GM19043 (cell line): ENCODE measurements around the gene SH2D5.
"Not testable (repeated sequence)": the region's sequence is repeated elsewhere in the genome, so short reads cannot be mapped to it uniquely, and the experiment has no call there.

ENCODE experiments used
- ATAC-seq: cut with Tn5 transposase; IDR thresholded peaks from one replicate; pipeline ENCODE4 v1.9.1; 2021; ENCODE audit warnings: low read depth; ENCODE audit not compliant: unreplicated experiment

SH2D5 gene

DNA sequence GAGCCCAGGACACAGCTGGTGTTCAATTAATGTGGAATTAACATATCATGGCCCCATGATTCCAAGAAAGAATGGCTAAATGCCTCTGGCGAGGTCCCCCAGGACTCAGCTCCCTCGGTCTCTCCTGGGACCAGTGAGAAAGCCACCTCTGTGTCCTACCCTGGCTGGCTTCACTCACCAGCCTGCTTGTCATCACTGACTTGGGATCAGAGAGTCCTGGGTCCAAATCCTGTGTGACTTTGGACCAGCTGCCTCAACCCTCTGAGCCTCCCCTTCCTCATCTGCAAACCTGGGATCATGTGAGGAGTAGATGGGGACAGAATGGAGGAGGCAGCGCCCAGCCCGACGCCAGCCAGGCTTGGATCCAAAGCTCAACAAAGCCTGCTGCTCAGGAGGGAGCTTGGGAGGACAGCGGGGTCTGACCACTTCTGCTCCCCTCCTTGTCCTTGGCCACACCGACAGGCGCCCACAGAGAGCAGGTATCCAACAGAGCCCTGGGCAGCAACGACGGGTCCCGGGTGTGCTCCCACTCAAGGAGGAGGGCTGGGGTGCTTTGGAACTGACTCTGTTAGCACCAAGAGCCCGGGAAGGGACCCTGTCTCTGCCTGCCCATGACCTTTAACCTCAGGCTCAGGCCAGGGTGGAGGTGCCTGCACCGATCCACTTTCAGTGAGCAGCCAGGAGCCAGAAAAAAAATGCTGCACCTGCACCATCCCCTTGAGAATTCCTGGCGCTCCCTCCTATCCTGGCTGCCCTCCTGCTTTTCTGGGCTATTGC is 3.2 kb downstream of the SH2D5 start:
- no peak for ATAC-seq

DNA sequence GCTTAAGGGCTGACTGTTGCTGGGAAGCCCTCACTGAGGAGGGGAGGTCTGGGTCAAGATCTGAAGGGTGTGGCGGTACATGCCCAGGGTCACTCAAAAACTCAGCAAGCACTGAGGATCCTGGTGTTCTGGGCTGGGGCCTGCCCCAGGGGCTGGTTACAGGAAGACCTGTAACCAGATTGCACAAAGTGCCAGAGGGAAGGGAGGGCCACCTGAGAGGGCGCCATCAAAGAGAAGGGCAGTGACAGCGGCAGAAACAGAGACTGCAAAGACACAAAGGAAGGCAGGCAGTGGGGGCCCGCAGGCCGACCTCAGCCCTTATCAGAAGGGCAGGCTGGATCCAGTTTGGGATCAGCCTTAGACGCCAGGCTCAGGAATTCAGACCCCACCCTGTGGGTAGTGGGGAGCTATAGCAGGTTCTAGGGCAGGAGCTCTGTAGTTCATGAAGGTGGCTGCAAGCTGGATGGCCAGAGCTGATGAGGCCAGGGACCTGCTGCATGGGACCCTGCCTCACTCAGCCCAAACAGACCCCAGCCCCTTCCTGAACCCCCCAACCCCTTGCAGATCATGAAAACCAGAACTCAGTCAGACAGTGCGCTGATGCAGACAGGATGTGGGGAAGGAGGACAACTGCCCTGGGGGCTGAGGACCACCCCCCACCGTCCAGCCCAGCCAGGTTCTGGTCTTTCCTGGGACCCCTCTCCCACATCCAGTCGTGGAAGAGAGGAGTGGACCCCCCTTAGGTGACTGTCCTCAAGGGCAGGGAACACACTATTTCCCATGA is 3.9 kb downstream of the SH2D5 start:
- ATAC-seq: no peak

DNA sequence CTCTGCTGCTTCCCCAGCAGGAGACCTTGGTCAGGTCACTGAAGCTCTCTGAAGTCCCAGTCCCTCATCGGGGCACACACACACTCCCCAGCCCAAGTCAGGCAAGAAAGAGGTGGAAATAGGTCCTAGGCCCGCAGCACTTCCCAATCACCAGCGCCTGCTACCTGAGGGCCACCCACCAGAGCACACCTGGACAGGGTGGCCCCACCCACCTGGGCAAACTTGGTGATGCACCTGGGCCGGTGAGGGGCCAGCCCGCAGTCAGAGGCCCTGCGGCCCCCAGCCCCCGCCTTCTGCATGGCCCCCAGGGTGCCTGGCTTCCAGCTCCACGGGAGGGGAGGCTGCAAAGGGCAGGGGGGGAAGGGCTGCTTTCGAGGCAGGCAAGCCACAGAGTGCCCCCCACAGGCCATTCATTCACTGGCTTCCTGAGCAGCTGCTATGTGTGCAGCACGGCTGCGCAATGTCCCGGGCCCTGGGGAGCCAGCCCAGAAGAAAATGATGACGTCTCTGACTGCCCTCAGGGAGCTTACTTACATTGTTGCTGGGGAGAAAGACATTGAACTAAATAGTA is 4.7 kb downstream of the SH2D5 start:
- no peak for ATAC-seq

DNA sequence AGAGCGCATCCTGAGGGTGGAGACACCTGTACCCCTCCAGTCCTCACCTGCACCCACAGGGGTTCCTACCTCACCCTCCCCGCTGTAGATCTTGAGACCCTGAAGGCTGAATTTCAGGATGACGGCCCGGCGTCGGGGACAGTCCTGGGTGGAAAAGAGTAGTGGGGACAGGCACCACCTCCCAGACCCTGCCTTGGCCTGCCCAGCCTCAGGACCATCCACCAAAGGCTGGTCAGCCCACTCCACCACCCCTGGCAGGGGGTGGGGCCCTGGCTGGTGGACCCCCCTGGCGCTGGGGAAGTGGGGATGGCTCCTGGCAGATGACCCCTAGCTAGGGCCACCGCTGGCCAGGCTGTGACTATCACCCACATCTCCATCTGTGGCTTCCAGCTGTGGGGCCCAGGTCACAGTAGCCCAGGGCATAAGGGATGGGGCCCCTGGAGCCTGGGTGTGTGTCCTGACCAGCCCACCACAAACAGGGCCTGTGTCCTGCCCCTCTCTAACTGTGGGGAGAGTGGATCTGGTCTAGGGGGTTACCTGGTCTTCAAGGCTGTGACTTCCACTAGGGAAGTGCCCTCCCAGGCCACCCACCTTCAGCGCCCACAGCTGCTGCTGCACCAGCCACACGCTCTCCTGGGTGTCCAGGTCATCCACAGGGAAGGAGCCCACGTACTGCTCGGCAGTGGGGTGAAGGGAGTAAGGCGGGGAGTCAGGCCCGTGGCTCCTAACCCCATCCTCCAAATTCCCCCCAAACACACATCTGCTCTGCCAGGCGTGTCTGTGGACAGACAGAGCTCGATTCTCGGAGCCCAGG is 5.4 kb downstream of the SH2D5 start:
- ATAC-seq: no peak

DNA sequence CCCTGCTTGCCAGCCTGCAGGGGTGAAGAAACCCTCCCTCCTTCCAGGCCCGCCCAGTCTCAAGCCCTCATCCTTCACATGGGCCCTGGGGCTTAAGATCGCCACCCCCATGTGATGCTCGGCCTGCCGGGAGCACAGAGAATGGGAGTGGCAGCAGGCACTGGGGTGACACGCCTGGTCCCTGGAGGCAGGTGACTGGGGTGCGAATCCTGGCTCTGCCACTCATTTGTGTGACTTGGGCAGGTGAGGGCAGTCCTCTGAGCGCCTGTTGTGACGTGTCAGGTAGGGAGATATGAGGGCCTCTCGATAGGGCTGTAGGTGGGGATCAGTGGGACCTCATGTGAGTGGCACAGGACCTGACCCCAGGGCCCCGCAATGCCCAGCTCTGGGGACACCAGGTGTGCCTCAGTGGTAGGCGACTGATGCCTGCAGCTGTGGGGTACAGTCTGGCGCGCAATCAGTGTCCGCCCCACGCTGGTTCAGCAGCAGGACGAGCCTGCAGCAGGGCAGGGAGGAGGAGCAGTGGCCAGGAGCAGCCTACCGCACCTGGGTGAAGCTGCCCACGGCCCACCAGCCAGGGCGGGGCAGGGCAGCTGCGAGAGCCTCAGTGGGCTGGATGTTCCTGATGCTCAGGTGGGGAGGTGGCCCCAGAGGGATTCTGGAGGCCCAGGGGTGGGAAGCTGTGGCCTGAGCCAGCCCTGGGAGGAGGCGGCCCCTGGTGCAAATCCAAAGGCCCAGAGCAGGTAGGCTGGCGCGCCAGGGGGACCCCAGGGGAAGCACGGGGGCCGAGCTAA is 6.2 kb downstream of the SH2D5 start:
- no peak for ATAC-seq

DNA sequence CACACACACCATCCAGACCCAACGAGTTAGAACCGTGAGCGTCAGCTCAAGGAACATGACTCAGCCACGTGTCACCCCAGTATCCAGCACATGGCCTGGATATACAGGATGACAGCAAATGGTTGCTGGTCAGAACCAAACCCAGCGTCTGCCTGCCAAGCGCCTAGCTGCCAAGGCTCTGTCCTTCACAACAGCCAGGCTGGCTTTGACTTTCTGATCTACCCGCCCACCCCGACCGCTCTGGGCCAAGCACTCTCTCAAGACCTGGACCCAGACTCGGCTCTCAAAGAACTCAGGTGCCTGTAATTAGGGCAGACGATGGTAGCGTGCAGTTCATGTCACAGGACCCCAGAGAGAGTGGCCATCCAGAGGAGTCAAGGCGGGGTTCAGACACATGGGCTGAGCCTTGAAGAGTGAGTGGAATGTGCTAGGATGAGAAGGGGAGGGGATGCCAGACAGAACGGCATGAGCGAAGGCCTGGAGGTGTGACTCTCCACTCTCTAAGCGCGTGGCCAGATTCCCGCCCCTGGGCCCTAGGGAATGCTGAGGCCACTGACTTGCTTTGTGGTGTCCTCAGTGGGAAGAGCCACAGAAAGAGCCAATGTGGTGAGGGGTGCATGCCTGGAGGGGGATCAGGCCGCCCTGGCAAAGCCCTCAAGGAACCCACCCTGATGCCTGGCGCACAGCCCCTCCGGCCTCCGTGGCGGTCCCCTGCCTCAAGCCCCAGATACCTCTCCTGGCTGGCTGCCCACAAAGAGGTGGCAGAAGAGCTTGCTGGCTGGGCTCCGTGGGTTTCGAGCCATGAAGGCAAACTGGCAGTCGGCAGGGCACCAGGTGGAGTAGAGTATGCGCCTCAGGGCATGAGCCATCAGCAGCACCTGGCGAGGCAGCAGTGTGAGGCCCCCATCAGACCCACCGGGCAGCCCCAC is 7.0 kb downstream of the SH2D5 start:
- no peak for ATAC-seq

DNA sequence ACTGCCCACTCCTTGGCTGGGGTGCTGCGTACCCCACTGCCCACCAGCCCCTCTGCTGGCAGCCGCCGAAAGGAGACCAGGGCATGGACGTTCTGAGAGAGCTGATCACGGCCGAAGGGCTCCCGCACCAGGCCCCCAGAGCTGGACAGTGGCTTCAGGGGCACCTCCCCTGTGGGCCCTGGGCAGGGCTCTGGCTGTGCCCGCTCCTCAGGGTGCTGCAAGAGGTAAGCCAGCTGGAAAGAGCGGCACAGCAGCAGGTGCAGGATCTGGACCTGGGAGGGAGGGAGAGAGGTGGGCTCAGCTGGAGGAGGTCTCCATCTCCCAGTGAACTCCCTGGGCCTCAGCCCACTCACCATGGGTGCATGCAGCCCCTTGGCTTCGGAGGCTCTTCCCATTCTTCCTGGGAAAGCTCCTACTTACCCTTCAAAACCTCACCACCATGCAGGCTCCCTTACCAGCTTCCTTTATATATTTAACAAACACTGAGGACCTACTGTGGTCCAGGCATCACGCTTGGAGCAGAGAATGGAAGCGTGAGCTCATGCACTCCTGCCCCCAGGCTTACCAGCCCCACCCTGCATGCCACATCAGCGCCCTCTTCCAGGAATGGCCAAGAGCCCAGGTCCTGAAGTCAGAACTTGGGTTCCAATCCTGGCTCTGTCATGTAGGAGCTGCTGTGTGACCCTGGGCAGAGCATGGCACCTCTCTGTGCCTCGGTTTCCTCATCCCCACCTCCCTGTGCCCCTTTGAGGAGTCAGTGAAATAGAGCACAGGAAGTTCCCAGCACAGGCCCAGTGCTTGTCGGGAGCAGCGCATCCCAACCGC is 7.9 kb downstream of the SH2D5 start:
- ATAC-seq: no peak

DNA sequence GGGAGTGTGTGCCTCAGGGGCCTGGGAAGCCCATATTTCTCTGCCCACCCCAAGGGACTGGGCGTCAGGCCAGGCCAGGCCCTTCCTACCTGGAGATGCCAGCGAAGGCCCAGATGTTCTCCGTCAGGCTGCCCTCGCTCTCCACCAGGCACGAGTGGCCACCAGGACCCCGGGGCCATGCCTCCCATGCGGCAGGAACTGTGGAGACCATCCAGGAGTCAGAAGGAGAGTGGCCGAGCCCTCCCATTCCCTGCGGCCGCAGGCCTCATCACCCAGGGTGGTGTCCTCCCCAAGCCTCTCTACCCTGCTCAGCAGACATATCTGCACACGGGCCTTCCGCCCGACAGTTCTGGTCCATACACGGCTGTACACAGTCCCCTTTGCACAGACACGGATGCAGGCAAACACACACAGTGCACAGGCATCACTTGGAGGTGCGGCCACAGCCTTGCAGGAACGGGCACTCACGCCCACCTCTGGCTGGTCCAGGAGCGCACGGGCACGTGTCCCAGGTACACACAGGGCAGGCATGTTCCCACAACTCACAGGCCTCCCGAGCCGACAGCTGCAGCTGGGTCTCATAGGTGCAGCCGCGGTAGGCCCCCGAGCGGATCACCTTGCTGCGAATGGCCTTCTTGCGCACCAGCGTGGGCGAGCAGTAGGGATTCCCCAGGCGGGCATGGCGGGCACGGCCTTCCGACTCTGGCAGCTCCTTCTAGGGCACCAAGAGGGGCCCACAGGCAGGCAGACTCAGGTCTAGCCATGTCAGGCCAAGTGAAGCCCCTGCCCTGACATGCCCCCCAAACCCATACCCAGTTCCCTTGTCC is 8.8 kb downstream of the SH2D5 start:
- ATAC-seq: no peak

DNA sequence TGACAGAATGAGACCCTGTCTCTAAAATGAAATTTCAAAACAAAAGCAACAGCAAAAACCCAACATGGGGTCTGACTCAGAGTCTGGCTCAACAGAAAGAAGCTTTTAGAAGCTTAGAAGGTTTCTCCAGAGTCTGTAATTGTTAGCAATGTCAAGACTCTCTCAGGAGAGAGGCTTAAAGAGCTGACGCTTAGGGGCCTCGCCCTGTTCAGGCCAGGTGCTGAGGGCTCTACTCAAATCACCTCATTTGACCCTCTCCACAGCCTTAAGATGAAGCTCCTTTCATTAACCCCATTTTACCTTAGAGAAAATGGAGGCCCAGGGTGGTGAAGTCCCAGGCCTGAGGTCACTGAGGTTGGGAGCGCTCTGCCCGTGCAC is 9.4 kb downstream of the SH2D5 start:
- no peak for ATAC-seq

DNA sequence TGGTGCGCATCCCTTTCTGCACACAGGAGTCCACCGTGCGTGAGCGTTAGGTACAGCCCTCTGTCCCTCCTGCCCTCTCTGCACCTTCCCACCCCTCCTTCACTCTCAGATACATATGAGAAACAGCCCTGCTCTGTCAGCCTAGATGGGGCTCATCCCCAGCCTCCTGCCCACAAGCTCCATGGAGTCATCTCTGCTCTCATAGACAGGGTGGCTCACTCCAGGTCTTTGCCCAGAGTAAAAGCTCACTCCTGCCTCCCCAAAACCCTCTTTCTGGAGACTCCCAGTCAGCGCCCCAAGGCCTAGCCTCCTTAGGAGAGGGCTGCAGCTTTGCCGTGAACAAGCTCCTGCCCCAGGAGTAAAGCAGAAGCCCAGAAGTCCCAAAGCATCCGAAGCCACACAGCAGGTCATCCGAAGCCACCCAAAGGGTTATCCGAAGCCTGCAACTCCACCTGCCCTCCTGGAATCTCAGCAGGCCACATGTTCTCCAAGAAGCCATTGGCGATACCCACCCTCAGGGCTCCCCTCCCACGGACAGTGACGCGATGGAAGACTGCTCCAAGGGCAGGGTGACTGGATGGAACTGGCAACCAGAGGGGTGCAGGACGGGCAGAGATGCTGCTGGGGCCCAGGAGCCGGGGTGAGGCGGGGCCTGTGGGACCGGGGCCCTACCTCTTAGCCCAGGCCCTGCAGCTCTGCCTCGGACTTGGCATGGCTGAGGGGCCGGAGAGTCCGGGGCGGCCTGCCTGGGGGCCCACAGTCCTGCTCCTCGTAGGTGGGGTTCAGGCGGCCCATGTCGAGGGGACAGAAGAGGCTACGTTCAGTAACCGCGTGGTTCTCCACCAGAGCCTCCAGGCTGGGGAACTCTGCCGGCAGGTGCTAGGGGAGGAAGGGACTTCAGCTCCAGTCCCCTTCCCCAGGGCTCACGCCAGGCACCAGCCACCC is 11.1 kb downstream of the SH2D5 start:
- no peak for ATAC-seq

DNA sequence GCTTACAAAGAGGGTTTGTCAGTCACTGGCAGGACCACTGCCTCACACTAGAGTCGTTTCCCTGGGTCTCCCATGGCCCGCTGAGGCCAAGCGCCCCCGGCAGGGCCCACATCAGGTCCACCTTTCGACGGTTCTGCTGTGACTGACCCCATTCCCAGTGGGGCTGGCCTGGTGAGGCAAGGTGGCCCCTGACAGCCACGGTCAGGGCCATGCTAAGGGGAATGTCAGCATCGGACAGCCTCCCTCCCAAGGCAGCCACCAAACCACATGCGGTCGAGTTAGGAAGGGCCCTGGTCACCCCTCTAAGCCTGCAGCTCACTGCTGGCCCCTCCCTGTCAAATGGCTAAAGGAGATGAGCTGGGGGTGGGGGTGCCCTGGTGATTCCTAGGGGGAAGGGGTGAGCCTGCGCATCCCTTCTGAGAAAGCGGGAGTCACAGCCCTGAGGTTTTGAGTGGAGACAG is 11.8 kb downstream of the SH2D5 start:
- ATAC-seq: no peak

DNA sequence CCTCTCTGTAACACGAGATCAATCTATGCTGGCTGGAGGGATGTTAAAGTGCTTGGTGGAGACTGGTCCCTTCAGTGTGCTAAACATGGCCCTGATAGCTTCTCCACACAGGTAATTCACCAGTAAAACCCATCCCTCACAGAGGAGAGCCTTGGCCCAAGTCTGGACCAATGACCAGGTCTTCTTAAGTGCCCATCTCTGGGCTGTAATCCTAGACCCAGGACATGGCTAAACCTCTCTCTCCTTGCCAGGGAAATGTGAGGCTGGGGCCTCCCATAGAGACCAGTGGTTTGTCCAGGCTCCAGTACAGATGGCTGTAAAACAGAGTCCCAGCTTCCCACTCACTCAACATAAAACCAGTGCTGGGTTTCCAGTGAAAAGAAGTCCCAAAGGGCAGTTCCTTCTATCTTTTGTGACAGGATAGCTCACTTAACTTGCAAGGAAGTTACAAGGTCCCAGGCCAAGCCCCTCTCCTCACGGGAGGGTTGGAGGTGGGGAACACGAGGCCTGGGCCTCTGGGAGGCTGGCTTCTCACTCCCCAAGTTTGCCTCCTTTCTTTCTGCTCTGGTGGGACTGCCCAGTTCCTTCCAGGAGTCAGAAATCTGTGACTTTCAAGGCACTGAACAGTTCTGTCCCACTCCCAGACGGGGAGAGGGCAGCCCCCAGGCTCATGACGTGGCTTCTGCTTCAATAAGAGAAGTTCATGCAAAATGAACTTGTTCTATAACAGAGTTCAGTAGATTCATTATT is 12.5 kb downstream of the SH2D5 start:
- ATAC-seq: no peak

DNA sequence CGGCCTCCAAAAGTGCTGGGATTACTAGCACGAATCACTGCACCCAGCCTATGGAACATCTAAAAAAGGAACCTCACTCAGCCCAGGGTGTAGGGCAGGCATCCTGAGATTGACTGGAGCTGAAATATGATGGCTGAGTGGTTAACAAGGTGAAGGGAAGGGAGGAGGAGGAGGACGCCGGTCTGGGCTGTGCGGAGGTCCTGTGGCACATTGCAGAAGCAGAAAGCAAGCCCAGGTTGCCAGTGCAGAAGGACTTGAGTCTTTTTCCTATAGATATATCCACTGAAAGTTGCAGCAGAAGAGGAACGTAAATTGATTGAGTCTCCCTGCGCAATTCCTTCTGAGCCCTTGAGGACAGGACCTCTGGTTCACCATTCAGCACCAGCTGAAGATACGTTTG is 13.2 kb downstream of the SH2D5 start:
- no peak for ATAC-seq

DNA sequence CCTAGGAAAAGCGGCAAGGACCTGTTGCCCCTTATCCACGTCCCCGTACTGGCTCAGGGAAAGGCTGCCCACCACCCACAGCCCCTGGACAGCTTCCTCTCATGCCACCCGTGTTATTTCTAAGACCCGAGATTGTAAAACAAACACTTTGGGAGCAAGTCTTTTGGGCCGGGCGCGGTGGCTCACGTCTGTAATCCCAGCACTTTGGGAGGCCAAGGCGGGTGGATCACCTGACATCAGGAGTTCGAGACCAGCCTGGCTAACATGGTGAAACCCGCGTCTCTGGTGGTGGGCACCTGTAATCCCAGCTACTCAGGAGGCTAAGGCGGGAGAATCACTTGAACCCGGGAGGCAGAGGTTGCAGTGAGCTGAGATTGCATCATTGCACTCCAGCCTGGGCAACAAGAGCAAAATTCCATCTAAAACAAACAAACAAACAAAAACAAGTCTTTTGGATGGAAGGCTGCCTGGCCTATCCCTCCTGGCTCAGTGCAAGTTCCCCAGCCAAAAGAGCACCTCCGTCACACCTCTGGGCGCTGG is 14.1 kb downstream of the SH2D5 start:
- ATAC-seq: not testable (repeated sequence)
